Stimulated activated CD8-positive, alpha-beta memory T cell treated with anti-CD3 and anti-CD28 coated beads, Interleukin-4, amount 100 ng/mL, for 24 hours (primary cell): Measurements from ENCODE around the gene GORAB.

Experiments used
- DNase-seq: peaks from one replicate; pipeline ENCODE4 v3.0.0-alpha.2; 2020; ENCODE audit warnings: low read depth

The GORAB gene

GRCh38 chr1:170592591-170593111, 60.7 kb downstream of the GORAB start:
- no peak for DNase-seq

- no peak for DNase-seq
Observed at GRCh38 chr1:170593173-170594011, 61.4 kb downstream of the GORAB start.

- no peak for DNase-seq
Observed at GRCh38 chr1:170594066-170594626, 62.2 kb downstream of the GORAB start.

- DNase-seq: no peak
Observed at GRCh38 chr1:170596701-170597100, 64.7 kb downstream of the GORAB start.

- no peak for DNase-seq
Observed at GRCh38 chr1:170598618-170599017, 66.7 kb downstream of the GORAB start.

- no peak for DNase-seq
Observed at GRCh38 chr1:170599033-170599432, 67.1 kb downstream of the GORAB start.

GRCh38 chr1:170601866-170602265, 69.9 kb downstream of the GORAB start:
- DNase-seq: no peak
